H1 (cell line): Measurements from ENCODE around the gene C1QTNF7. TPM values are rescaled to one million over a fixed set of nuclear protein-coding genes. Genes with fewer than 3 reads are reported as not detected.

Source experiments
- BACH1 ChIP-seq: IDR thresholded peaks from 2 replicates; pipeline ENCODE4 v1.6.1; 2012; ENCODE audit warnings: low read length, improper control_type of control experiment
- JUN ChIP-seq: IDR thresholded peaks from 2 replicates; pipeline ENCODE4 v1.6.1; 2011; ENCODE audit warnings: low read depth, mild to moderate bottlenecking, improper control_type of control experiment, low read length
- JUND ChIP-seq: IDR thresholded peaks from 2 replicates; pipeline ENCODE4 v1.6.1; 2011; ENCODE audit warnings: mild to moderate bottlenecking, improper control_type of control experiment, low read length
- SRF ChIP-seq: IDR thresholded peaks from 2 replicates; pipeline ENCODE4 v1.6.1; 2011; ENCODE audit warnings: mild to moderate bottlenecking, low read depth, low read length, moderate library complexity
- TAF7 ChIP-seq: optimal IDR thresholded peaks from 2 replicates; pipeline ENCODE3; 2011; ENCODE audit warnings: low read depth, mild to moderate bottlenecking, inconsistent platforms, low read length, moderate library complexity, borderline replicate concordance
- polyA plus RNA-seq, 7 experiments: library from polyadenylated mRNA; depleted of rRNA in 3 of 7; stranded (reverse) in 5 of 7; unstranded in 2 of 7; fragments of >200 nt in 5 of 7; fragments of 200-250 nt in 2 of 7; gene quantifications; 1 replicate in 5 of 7; 2 replicates in 1 of 7; 4 replicates in 1 of 7; pipeline versions ENCODE4 v1.2.1 to v1.2.3, GENCODE V29; 2011 to 2013; ENCODE audit warnings: missing spikeins in 2 of 7, mixed read lengths in 2 of 7
- total RNA-seq: library from RNA; stranded (reverse); fragmentation: NEBNext Ultra II Directional; extraction: Animal tissue kit (Norgen Biotek cat#: 25700); gene quantifications from 2 replicates; pipeline ENCODE4 v1.2.1, GENCODE V29; 2021
- TF ChIP-seq, protein P1 (sequence below): IDR thresholded peaks from 2 replicates; pipeline ENCODE4 v1.6.1; 2012; ENCODE audit warnings: inconsistent platforms

The C1QTNF7 gene
- total and polyA plus RNA-seq, 2 of the 8 experiments (the other 6 are each of a cell fraction or from before 2014, with no cell fraction given): not detected

DNA sequence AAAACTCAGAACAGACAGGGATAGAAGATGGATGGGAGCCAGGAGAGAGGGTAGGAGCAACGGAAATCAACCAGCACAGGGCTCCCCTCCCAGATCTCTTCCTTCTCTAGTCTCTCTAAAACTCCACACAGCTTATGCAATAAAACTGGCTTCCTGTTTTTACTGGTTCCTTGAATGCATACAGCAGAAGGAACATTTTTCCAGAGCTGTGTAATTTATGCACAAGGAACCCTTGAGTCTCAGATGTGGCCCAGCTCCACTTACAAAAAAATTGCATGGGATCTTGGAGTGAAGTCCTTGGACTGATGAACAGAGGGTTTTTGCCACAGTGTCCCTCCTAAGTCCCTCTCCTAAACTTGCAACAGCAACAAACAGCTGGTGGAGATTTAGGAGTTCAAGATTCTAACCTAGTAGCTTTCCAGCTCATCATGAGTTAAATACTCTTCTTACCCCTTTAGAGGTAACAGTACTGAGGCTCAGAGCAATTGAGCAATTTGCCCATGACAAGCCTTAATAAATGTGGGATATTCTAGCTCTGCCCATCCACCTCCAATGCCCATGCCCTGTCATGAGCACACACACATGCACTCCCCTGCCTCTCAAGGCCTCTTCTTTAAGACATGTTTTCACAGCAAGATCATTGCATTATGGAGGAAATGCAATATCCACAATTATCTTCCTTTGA, 23.5 kb downstream of the C1QTNF7 start (continued):
- TF ChIP-seq JUN (no peak), BACH1 (no peak), SRF (no peak), JUND (no peak), TAF7 (no peak)
- TF ChIP-seq, protein P1, sequence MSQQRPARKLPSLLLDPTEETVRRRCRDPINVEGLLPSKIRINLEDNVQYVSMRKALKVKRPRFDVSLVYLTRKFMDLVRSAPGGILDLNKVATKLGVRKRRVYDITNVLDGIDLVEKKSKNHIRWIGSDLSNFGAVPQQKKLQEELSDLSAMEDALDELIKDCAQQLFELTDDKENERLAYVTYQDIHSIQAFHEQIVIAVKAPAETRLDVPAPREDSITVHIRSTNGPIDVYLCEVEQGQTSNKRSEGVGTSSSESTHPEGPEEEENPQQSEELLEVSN: no peak
